NT2/D1 (cell line): ENCODE measurements around the gene ITGA5.

ENCODE experiments used
- YY1 ChIP-seq: IDR thresholded peaks from 2 replicates; pipeline ENCODE4 v1.6.1; 2011; ENCODE audit not compliant: insufficient read length, insufficient read depth
- ZNF274 ChIP-seq: IDR thresholded peaks from 2 replicates; pipeline ENCODE4 v1.6.1; 2011; ENCODE audit warnings: mild to moderate bottlenecking, low read depth, low read length

- TF ChIP-seq ZNF274 (no peak), YY1 (no peak)
Observed at GRCh38 chr12:54395545-54395944, 23.5 kb downstream of the ITGA5 start.
